Type B pancreatic cell (in vitro differentiated cells): ENCODE measurements around the gene DNAJC9. TPM values are rescaled to one million over a fixed set of nuclear protein-coding genes. Genes with fewer than 3 reads are reported as not detected.

Experiments
- DNase-seq: peaks from one replicate; pipeline ENCODE4 v3.0.0; 2021; ENCODE audit warnings: mixed read lengths; ENCODE audit not compliant: unreplicated experiment; ENCODE audit errors: extremely low spot score
- H3K27ac Mint-ChIP-seq: 2 replicates; pipeline ENCODE4 v1.8.0; 2021; ENCODE audit warnings: mild to moderate bottlenecking, mixed read lengths
- H3K27me3 Mint-ChIP-seq: 2 replicates; pipeline ENCODE4 v1.8.0; 2021; ENCODE audit warnings: mixed read lengths
- H3K36me3 Mint-ChIP-seq: 2 replicates; pipeline ENCODE4 v1.8.0; 2021; ENCODE audit warnings: mixed read lengths
- H3K4me1 Mint-ChIP-seq: one replicate; pipeline ENCODE4 v1.8.0; 2021; ENCODE audit warnings: mixed read lengths; ENCODE audit not compliant: unreplicated experiment
- H3K4me3 Mint-ChIP-seq: 2 replicates; pipeline ENCODE4 v1.8.0; 2021; ENCODE audit warnings: mild to moderate bottlenecking, mixed read lengths
- H3K9me3 Mint-ChIP-seq: 2 replicates; pipeline ENCODE4 v1.8.0; 2021; ENCODE audit warnings: mixed read lengths
- total RNA-seq: library from RNA; stranded (reverse); gene quantifications from 2 replicates; pipeline ENCODE4 v1.2.1, GENCODE V29; 2021; ENCODE audit warnings: low replicate concordance
- TF ChIP-seq, protein P1 (sequence below): fragments of 200-600 bp; sonication (generic); conservative IDR thresholded peaks from 2 replicates; pipeline ENCODE4 v1.5.0; 2021; ENCODE audit warnings: antibody characterized with exemption, mild to moderate bottlenecking

The DNAJC9 gene
- total RNA-seq, 1 donor from 2014 or later, result 41.8 TPM

DNA sequence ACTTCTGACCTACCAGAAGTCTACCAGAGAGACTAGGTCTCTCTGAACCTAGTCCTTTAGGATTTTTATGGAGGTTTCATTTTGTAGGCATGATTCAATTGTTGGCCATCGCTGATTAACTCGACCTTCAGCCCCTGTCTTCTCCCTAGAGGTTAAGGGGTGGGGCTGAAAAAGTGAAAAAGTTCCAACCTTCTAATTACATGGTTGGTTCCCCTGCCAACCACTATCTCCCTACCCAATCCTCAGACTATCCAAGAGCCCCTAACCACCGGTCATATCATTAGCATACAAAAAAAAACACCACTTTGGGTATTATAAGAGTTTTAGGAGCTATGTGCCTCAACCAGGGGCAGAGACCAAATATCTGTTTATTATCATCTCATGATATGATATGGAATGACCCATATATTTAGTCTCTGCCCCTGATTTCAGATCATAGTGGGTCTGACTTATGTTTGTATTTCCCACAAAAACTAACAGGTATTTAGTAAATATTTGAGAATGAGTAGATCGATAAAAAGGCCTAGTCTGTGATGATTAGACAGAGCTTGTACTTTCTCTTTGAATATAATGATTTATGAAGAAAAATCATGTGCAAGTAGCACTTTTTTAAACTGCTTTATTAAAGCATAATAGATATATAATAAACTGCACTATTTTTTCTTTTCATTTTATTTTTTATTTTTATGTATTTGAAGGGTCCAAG, 35.8 kb downstream of the DNAJC9 start:
- Mint-ChIP-seq H3K4me1 (no peaks in the 10 kb centered on the region), H3K9me3 (no peaks in the 10 kb centered on the region), H3K4me3 (no peak overlapping the region), H3K27ac (no peak overlapping the region), H3K36me3 (peaks cover 31% of the 10 kb centered on the region), H3K27me3 (no peaks in the 10 kb centered on the region)
- TF ChIP-seq, protein P1, sequence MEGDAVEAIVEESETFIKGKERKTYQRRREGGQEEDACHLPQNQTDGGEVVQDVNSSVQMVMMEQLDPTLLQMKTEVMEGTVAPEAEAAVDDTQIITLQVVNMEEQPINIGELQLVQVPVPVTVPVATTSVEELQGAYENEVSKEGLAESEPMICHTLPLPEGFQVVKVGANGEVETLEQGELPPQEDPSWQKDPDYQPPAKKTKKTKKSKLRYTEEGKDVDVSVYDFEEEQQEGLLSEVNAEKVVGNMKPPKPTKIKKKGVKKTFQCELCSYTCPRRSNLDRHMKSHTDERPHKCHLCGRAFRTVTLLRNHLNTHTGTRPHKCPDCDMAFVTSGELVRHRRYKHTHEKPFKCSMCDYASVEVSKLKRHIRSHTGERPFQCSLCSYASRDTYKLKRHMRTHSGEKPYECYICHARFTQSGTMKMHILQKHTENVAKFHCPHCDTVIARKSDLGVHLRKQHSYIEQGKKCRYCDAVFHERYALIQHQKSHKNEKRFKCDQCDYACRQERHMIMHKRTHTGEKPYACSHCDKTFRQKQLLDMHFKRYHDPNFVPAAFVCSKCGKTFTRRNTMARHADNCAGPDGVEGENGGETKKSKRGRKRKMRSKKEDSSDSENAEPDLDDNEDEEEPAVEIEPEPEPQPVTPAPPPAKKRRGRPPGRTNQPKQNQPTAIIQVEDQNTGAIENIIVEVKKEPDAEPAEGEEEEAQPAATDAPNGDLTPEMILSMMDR, result no peak
- DNase-seq, result no peak

DNA sequence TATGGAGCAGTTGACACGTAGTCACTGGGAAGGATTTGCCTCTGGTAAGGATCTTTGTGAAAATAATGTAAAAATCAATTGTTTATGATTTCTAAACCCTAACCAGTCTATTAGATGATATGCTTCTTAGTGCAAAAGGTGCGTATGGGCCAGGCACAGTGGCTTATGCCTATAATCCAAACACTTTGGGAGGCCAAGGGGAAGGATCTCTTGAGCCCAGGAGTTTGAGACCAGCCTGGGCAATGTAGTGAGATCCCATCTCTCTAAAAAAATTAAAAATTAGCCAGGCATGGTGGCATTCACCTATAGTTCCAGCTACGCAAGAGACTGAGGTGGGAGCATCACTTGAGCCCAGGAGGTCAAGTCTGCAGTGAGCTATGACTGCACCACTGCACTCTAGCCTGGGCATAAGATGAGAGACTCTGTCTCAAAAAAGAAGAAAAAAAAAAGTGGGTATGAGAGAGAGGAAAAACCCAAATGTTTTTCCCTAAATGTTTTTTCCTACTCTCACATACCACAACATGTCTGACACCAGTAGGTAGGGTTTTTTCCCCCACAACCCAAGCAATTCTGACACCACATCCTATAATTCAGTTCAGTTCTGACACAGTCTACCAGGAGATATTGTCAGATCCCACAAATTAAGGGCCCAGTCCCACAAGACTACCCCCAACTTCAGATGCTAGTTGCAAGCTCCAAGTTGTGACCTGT, 36.5 kb downstream of the DNAJC9 start:
- Mint-ChIP-seq H3K27ac (no peak overlapping the region), H3K4me3 (no peak overlapping the region), H3K27me3 (no peaks in the 10 kb centered on the region), H3K4me1 (no peaks in the 10 kb centered on the region), H3K9me3 (peaks cover 5% of the 10 kb centered on the region), H3K36me3 (peaks cover 33% of the 10 kb centered on the region)
- DNase-seq, result no peak
- TF ChIP-seq, protein P1, result no peak

DNA sequence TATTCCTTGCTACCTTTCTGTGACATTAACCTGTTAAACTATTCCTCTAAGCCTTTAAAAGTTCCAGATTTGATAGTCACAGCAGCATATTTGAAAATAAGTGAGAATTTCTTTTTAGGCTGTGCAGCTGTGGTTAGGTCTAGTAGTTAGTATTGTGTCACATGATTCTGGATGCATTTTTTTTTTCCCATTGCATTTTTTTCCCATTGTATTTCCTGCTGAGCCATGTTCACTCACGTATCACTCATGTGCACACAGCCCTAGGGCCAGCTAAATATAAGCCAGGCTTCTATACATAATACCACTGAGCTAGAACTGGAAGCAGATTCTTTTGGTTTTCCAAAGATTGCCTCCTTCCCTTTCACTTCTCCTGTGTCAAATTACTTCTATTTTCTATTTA, 37.4 kb downstream of the DNAJC9 start:
- DNase-seq, result no peak
- Mint-ChIP-seq H3K36me3 (peaks cover 37% of the 10 kb centered on the region), H3K27ac (no peak overlapping the region), H3K9me3 (peaks cover 5% of the 10 kb centered on the region), H3K4me1 (no peaks in the 10 kb centered on the region), H3K4me3 (no peak overlapping the region), H3K27me3 (no peaks in the 10 kb centered on the region)
- TF ChIP-seq, protein P1, result no peak

DNA sequence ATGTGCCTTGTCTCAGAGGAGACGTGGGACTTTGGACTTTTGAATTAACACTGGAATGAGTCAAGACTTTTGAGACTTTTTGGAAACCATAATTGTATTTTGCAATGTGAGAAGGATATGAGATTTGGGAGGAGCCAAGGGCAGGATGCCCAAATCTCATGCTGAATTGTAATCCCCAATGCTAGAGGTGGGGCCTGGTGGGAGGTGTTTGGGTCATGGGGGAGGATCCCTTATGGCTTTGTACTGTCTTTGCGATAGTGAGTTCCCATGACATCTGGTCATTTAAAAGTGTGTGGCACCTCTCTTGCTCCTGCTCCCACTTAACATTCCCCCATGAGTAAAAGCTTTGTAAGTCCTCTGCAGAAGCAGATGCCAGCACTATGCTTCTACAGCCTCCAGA, 39.2 kb downstream of the DNAJC9 start:
- H3K36me3 Mint-ChIP-seq, result peaks cover 23% of the 10 kb centered on the region
- peaks cover 5% of the 10 kb centered on the region for H3K9me3 Mint-ChIP-seq

DNA sequence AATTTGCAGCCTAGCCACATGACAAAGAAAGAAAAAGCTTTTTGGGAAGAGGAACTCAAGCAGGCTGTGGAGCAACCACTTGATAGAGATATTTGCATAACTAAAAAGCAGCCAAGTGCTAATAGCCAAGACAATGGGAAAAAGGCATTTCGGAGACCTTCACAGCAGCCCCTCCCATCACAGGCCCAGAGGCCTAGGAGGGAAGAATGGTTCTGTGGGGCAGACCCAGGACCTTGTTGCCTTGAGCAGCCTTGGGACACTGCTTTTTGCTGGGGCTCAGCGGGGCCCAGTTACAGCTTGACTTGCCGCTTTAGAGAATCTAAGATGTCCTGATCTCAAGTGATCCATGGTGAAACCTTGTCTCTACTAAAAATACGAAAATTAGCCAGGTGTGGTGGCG, 40.7 kb downstream of the DNAJC9 start:
- Mint-ChIP-seq H3K4me1 (no peaks in the 10 kb centered on the region), H3K9me3 (peaks cover 5% of the 10 kb centered on the region), H3K27ac (no peak overlapping the region), H3K27me3 (no peaks in the 10 kb centered on the region), H3K36me3 (peaks cover 23% of the 10 kb centered on the region), H3K4me3 (no peak overlapping the region)
- no peak for DNase-seq
- TF ChIP-seq, protein P1, result no peak

More for the DNA sequence above, 39.2 kb downstream of the DNAJC9 start:
- Mint-ChIP-seq H3K4me3 (no peak overlapping the region), H3K4me1 (no peaks in the 10 kb centered on the region), H3K27ac (no peak overlapping the region), H3K27me3 (no peaks in the 10 kb centered on the region)
- TF ChIP-seq, protein P1, result no peak
- no peak for DNase-seq
